Aorta (tissue), 5 donors: ENCODE data around the gene SPON1. TPM values are rescaled to one million over a fixed set of nuclear protein-coding genes. Genes with fewer than 3 reads are reported as not detected.

ENCODE experiments used
- ATAC-seq: fragments of 200-7000 bp; cut with Tn5 transposase; one replicate; pipeline ENCODE4 v1.9.1; 2022; ENCODE audit warnings: moderate library complexity; ENCODE audit not compliant: low FRiP score
- DNase-seq, 2 donors: peaks; one replicate each; pipeline ENCODE4 v3.0.0-alpha.2; 2020
- H3K27ac ChIP-seq, 2 donors: one replicate each; pipeline ENCODE4 v1.5.1; 2013; ENCODE audit warnings: low read length in 2 of 2, mild to moderate bottlenecking in 2 of 2, moderate library complexity in 2 of 2, control low read depth in 1 of 2, inconsistent platforms in 1 of 2, low read depth in 1 of 2
- H3K27me3 ChIP-seq, 2 donors: one replicate each; pipeline ENCODE4 v1.6.1; 2013; ENCODE audit warnings: control low read depth in 1 of 2, low read length in 1 of 2, mild to moderate bottlenecking in 1 of 2, moderate library complexity in 1 of 2; ENCODE audit not compliant: insufficient read depth in 2 of 2, control insufficient read depth in 1 of 2
- H3K36me3 ChIP-seq, 2 donors: one replicate each; pipeline ENCODE4 v1.6.1; 2013; ENCODE audit warnings: control low read depth in 1 of 2, low read length in 1 of 2, mild to moderate bottlenecking in 1 of 2; ENCODE audit not compliant: insufficient read depth in 2 of 2, control insufficient read depth in 1 of 2
- H3K4me1 ChIP-seq, 2 donors: one replicate each; pipeline ENCODE4 v1.6.1; 2013; ENCODE audit warnings: low read length in 2 of 2, control low read depth in 1 of 2, mild to moderate bottlenecking in 1 of 2, moderate library complexity in 1 of 2; ENCODE audit not compliant: insufficient read depth in 2 of 2, control insufficient read depth in 1 of 2
- H3K4me3 ChIP-seq, 2 donors: one replicate each; pipeline ENCODE4 v1.5.1; 2013; ENCODE audit warnings: low read length in 2 of 2, control low read depth in 1 of 2, mild to moderate bottlenecking in 1 of 2
- H3K9me3 ChIP-seq: one replicate; pipeline ENCODE4 v1.6.1; 2013; ENCODE audit warnings: mild to moderate bottlenecking, low read length; ENCODE audit not compliant: control insufficient read depth
- WGBS, 2 donors: extraction: QIAGEN DNeasy Blood & Tissue Kit; methylation state at CpG; one replicate each; pipeline ENCODE4 v1.1.7; 2013; 5-methylcytosine and 5-hydroxymethylcytosine counted together
- intact Hi-C, 2 donors: fragments of 100-400 bp; cut with DNase I; formaldehyde crosslinking; loops; one replicate each; pipeline versions ENCODE4 v1.14.2 to v1.15.0; 2022
- polyA plus RNA-seq, 2 donors: library from polyadenylated mRNA; stranded (reverse); fragments of 200-250 nt; gene quantifications; one replicate each; pipeline ENCODE4 v1.2.3, GENCODE V29; 2013
- total RNA-seq, 2 donors: library from RNA; stranded (reverse); fragmentation: NEBNext Ultra II Directional; extraction: Animal tissue kit (Norgen Biotek cat#: 25700); gene quantifications; one replicate each; pipeline ENCODE4 v1.2.1, GENCODE V29; 2021
- donor health status: healthy with polysubstance abuse.
- donor health status: Bipolar disorder and iron deficiency.
- donor health status: DM: no; HTN: no; CAD: no.
- donor health status: DM: no; HTN: no; CAD: no.
- donor health status: DM: yes; HTN: yes; CAD: no.

The SPON1 gene
- total and polyA plus RNA-seq, 4 donors = 7.0 to 79.2 (median 24.9) TPM

DNA sequence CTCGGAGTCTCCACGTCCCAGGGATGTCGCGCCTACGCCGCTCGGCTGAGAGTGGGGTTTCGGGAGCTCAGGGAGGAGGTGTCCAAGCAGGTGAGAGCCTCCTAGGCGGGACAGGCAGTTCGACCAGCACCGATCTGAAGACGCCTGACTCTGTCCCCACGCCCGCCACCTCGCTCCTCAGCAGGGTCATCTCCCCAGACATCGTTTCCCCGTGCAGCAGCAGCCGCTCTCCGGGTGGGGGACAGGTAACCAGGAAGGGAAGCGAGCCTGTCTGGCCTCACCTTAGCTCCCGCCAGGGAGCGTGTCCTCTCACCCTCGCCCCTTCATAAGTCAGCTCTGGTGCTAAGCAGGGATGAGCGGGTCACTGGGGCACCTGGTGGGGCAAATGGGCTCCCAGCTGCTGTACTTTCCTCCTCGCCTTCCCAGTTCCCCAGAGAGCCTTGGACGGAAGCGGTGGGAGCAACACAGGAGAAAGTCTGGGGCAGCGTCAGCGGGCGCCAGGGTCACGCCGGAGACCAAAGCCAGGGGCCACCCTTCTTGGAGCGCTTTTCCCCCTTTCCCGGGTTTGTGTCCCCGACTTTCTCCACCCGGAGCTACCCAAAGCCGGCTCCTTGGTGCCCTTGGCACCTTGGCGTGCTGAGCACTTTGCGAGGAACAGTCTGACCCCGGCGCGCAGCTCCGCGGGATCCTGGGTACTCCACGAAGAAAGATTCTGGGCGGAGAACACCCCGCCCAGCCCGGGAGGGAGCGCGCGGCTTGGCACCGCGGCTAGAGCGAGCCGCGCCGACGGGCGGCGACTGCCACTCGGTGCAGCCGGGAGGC is 1.6 kb downstream of the SPON1 start:
- 0 to 1% methylated on average over 61 to 62 of the region's 62 CpGs for WGBS, 2 donors
- Histone ChIP-seq H3K36me3 (no peaks in the 10 kb centered on the region), H3K9me3 (no peaks in the 10 kb centered on the region), H3K27ac (no peak overlapping the region), H3K4me1 (no peaks in the 10 kb centered on the region), H3K4me3 (peak overlapping the region; percentile 29 to 61), H3K27me3 (no peaks in the 10 kb centered on the region)
- ATAC-seq (peak; percentile 71), DNase-seq (peak; percentile 58 to 82)
- intact Hi-C loops = no loop called here

- Histone ChIP-seq H3K9me3 (no peaks in the 10 kb centered on the region), H3K27me3 (no peaks in the 10 kb centered on the region), H3K4me1 (no peaks in the 10 kb centered on the region), H3K4me3 (peak overlapping the region in 1 of 2 donors; percentile 29), H3K27ac (no peak overlapping the region), H3K36me3 (no peaks in the 10 kb centered on the region)
- WGBS, 2 donors = 17 to 18% methylated on average over 7 of the region's 7 CpGs
- ATAC-seq = no peak
- intact Hi-C loops = no loop called here
- no peak for DNase-seq
These were observed 2.2 kb downstream of the SPON1 start for GRCh38 chr11:13964771-13965074.

- intact Hi-C loops = no loop called here
- Histone ChIP-seq H3K36me3 (no peaks in the 10 kb centered on the region), H3K9me3 (no peaks in the 10 kb centered on the region), H3K4me3 (no peak overlapping the region), H3K4me1 (no peaks in the 10 kb centered on the region), H3K27me3 (no peaks in the 10 kb centered on the region), H3K27ac (no peak overlapping the region)
- WGBS, 2 donors = 24 to 30% methylated on average over 5 of the region's 5 CpGs
- DNase-seq (no peak), ATAC-seq (no peak)
These were observed 2.8 kb downstream of the SPON1 start for GRCh38 chr11:13965337-13965736.

GRCh38 chr11:13966013-13966412 is 3.5 kb downstream of the SPON1 start:
- intact Hi-C loops = no loop called here
- H3K27me3 ChIP-seq = no peaks in the 10 kb centered on the region

GRCh38 chr11:13966486-13966885 is 4.0 kb downstream of the SPON1 start:
- 100% methylated on average over 1 of the region's 1 CpG for WGBS, 2 donors

More at GRCh38 chr11:13966013-13966412, 3.5 kb downstream of the SPON1 start:
- Histone ChIP-seq H3K27ac (no peak overlapping the region), H3K36me3 (no peaks in the 10 kb centered on the region), H3K4me1 (no peaks in the 10 kb centered on the region), H3K9me3 (no peaks in the 10 kb centered on the region), H3K4me3 (no peak overlapping the region)
- no peak for DNase-seq
- WGBS, 2 donors = 31 to 52% methylated on average over 3 of the region's 3 CpGs
- ATAC-seq = no peak

DNA sequence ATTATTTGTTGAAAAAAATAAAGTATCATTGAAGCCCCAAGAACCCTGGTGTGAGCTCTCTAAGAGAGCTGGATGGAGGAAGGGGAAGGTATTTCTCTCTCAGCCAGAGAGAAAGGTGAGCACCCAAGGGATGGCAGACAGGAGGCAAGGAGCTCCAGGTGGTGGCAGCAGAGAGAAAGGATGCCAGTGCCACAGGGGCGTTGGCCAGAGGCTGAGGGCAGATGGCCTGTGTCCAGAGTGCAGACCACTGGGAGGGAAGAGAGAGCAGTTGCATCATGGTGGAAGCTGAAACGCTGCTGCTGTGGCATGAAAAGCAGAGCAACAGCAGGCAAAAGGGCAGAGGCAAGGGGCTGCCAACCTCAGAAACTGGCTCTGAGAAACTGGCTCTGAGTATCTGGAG is 8.5 kb downstream of the SPON1 start:
- DNase-seq = peak in 1 of 2 donors; percentile 52
- peak overlapping the region in 1 of 2 donors; percentile 36 for H3K27ac ChIP-seq
- intact Hi-C loops = no loop called here
- no peaks in the 10 kb centered on the region for H3K9me3 ChIP-seq
- H3K27me3 ChIP-seq = no peaks in the 10 kb centered on the region
- H3K4me3 ChIP-seq = no peak overlapping the region
- no peaks in the 10 kb centered on the region for H3K36me3 ChIP-seq
- H3K4me1 ChIP-seq = peaks cover 0 to 11% of the 10 kb centered on the region in 2 donors
- 23 to 26% methylated on average over 2 of the region's 2 CpGs for WGBS, 2 donors
- no peak for ATAC-seq

More at GRCh38 chr11:13966486-13966885, 4.0 kb downstream of the SPON1 start:
- Histone ChIP-seq H3K9me3 (no peaks in the 10 kb centered on the region), H3K4me1 (no peaks in the 10 kb centered on the region), H3K27me3 (no peaks in the 10 kb centered on the region), H3K4me3 (no peak overlapping the region), H3K27ac (no peak overlapping the region), H3K36me3 (no peaks in the 10 kb centered on the region)
- intact Hi-C loops = no loop called here
- DNase-seq = no peak
- ATAC-seq = no peak

GRCh38 chr11:13972043-13972910 is 9.8 kb downstream of the SPON1 start:
- Histone ChIP-seq H3K9me3 (no peaks in the 10 kb centered on the region), H3K27me3 (no peaks in the 10 kb centered on the region), H3K4me3 (no peak overlapping the region), H3K36me3 (no peaks in the 10 kb centered on the region), H3K4me1 (peaks cover 0 to 11% of the 10 kb centered on the region in 2 donors), H3K27ac (peak overlapping the region; percentile 68 to 81)
- ATAC-seq (peak; percentile 62), DNase-seq (no peak)
- 4 to 6% methylated on average over 2 of the region's 2 CpGs for WGBS, 2 donors
- intact Hi-C loops = no loop called here

- 87 to 91% methylated on average over 3 of the region's 3 CpGs for WGBS, 2 donors
- intact Hi-C loops = no loop called here
- Histone ChIP-seq H3K27me3 (no peaks in the 10 kb centered on the region), H3K4me3 (no peak overlapping the region), H3K36me3 (no peaks in the 10 kb centered on the region), H3K27ac (peak overlapping the region; percentile 68 to 84), H3K4me1 (peaks cover 0 to 11% of the 10 kb centered on the region in 2 donors), H3K9me3 (no peaks in the 10 kb centered on the region)
- ATAC-seq (no peak), DNase-seq (no peak)
These were observed 10.4 kb downstream of the SPON1 start for GRCh38 chr11:13972944-13973343.
